ENCODE results near the gene ABHD12.

The ABHD12 gene

DNA sequence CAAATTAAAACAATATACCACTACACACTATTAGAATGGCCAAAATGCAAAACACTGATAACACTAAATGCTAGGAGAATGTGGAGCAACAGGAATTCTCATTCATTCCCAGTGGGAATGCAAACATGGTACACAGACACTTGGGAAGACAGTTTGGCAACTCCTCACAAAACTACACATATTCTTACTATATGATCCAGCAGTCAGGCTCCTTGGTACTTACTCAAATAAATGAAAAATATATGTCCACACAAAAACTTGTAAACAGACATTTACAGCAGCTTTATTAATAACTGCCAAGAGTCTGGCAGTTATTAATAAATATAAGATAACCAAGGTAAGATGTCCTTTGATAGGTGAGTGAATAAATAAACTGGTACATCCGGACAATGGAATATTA lies 44.9 kb downstream of the ABHD12 start:
- Histone ChIP-seq H3K27ac (ENCODE audit: low read depth, low read length) (no peak overlapping the region), H3K4me3 (ENCODE audit: insufficient read depth, low read length, poor library complexity, severe bottlenecking) (no peak overlapping the region), H3F3A (ENCODE audit: insufficient read depth) (no peaks in the 10 kb centered on the region), H3K9ac (ENCODE audit: low read length) (no peak overlapping the region), H3K27me3 (ENCODE audit: low read length) (no peaks in the 10 kb centered on the region), H3K36me3 (ENCODE audit: low read length) (no peaks in the 10 kb centered on the region), H3K9me2 (replicated peaks; ENCODE audit: insufficient read depth, low read length) (no peaks in the 10 kb centered on the region), H3K9me3 (ENCODE audit: insufficient read depth, low read length) (no peaks in the 10 kb centered on the region), H4K20me1 (ENCODE audit: low read depth, low read length) (no peaks in the 10 kb centered on the region), H3K79me2 (ENCODE audit: insufficient read depth, low read length) (no peaks in the 10 kb centered on the region; the same call in 1 of the 2 replicates), H3K4me2 (ENCODE audit: low read depth, low read length, poor library complexity, severe bottlenecking) (no peak overlapping the region), H2AFZ (ENCODE audit: low read depth, low read length, severe bottlenecking) (no peak overlapping the region)
- no peak for TF ChIP-seq EZH2phosphoT487 (conservative IDR thresholded peaks at IDR 0.05; ENCODE audit: low read length)
- TF ChIP-seq, protein P1, sequence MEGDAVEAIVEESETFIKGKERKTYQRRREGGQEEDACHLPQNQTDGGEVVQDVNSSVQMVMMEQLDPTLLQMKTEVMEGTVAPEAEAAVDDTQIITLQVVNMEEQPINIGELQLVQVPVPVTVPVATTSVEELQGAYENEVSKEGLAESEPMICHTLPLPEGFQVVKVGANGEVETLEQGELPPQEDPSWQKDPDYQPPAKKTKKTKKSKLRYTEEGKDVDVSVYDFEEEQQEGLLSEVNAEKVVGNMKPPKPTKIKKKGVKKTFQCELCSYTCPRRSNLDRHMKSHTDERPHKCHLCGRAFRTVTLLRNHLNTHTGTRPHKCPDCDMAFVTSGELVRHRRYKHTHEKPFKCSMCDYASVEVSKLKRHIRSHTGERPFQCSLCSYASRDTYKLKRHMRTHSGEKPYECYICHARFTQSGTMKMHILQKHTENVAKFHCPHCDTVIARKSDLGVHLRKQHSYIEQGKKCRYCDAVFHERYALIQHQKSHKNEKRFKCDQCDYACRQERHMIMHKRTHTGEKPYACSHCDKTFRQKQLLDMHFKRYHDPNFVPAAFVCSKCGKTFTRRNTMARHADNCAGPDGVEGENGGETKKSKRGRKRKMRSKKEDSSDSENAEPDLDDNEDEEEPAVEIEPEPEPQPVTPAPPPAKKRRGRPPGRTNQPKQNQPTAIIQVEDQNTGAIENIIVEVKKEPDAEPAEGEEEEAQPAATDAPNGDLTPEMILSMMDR (IDR thresholded peaks at IDR 0.05; ENCODE audit: insufficient read depth, low read length, poor library complexity, severe bottlenecking): no peak

- H3K79me2 ChIP-seq (ENCODE audit: insufficient read depth, low read length): no peaks in the 10 kb centered on the region; the same call in 1 of the 2 replicates
- H3K4me3 ChIP-seq (ENCODE audit: insufficient read depth, low read length, poor library complexity, severe bottlenecking): no peak overlapping the region
- H3K27ac ChIP-seq (ENCODE audit: low read depth, low read length): no peak overlapping the region
- H3K4me2 ChIP-seq (ENCODE audit: low read depth, low read length, poor library complexity, severe bottlenecking): no peak overlapping the region
- H3K9me2 ChIP-seq (replicated peaks; ENCODE audit: insufficient read depth, low read length): no peaks in the 10 kb centered on the region
- no peaks in the 10 kb centered on the region for H3K9me3 ChIP-seq (ENCODE audit: insufficient read depth, low read length)
- no peaks in the 10 kb centered on the region for H3F3A ChIP-seq (ENCODE audit: insufficient read depth)
- H2AFZ ChIP-seq (ENCODE audit: low read depth, low read length, severe bottlenecking): no peak overlapping the region
- no peaks in the 10 kb centered on the region for H3K27me3 ChIP-seq (ENCODE audit: low read length)
- TF ChIP-seq EZH2phosphoT487 (conservative IDR thresholded peaks at IDR 0.05; ENCODE audit: low read length): no peak
- TF ChIP-seq, protein P1 (IDR thresholded peaks at IDR 0.05; ENCODE audit: insufficient read depth, low read length, poor library complexity, severe bottlenecking): no peak
- no peak overlapping the region for H3K9ac ChIP-seq (ENCODE audit: low read length)
- no peaks in the 10 kb centered on the region for H3K36me3 ChIP-seq (ENCODE audit: low read length)
- H4K20me1 ChIP-seq (ENCODE audit: low read depth, low read length): no peaks in the 10 kb centered on the region
Measured at GRCh38 chr20:25344634-25345033, 46.0 kb downstream of the ABHD12 start.

DNA sequence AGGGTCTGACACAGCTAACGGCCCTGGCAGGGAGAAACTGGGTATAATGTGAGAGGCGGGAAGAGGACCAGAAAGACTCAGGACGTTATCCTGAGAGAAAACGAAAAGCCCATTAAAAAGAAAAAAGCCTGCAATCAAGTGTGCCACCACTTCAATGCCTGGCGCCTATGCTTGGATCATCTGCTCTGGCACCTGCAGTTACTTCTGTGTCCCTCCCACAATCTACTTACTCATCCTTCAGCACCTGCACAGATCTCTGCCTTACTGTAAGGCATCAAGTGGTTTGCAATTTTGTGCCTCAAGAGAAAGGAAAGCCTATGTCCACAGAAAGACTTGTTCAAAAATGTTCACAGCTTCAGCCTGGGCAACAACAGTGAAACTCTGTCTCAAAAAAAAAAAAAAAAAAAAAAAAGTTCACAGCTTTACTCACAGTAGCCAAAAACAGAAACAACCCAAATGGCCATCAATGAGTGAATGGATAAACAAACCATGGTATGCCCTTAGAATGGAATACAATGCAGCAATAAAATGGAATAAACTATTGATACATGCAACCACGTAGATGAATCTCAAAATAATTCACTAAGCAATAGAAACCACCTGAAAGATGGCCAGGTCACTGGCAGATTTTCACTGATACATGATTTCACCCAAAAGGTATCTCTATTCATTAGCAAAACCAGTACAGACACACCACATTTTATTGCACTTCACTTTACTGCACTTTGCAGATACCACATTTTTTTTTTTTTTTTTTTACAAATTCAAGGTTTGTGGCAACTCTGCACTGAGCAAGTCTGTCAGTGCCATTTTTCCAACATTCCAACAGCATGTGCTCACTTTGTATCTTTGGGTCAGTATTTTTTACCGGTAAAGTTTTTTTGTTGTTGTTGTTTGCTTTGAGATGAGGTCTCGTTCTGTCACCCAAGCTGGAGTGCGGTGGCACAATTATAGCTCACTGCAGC lies 48.6 kb downstream of the ABHD12 start:
- no peak overlapping the region for H3K4me2 ChIP-seq (ENCODE audit: low read depth, low read length, poor library complexity, severe bottlenecking)

More for the DNA sequence above, 48.6 kb downstream of the ABHD12 start:
- TF ChIP-seq, protein P1 (IDR thresholded peaks at IDR 0.05; ENCODE audit: insufficient read depth, low read length, poor library complexity, severe bottlenecking): no peak
- no peak for TF ChIP-seq EZH2phosphoT487 (conservative IDR thresholded peaks at IDR 0.05; ENCODE audit: low read length)
- no peaks in the 10 kb centered on the region for H4K20me1 ChIP-seq (ENCODE audit: low read depth, low read length)
- no peaks in the 10 kb centered on the region for H3K27me3 ChIP-seq (ENCODE audit: low read length)
- H3K9me2 ChIP-seq (replicated peaks; ENCODE audit: insufficient read depth, low read length): no peaks in the 10 kb centered on the region
- no peak overlapping the region for H2AFZ ChIP-seq (ENCODE audit: low read depth, low read length, severe bottlenecking)
- no peaks in the 10 kb centered on the region for H3F3A ChIP-seq (ENCODE audit: insufficient read depth)
- no peak overlapping the region for H3K4me3 ChIP-seq (ENCODE audit: insufficient read depth, low read length, poor library complexity, severe bottlenecking)
- H3K27ac ChIP-seq (ENCODE audit: low read depth, low read length): no peak overlapping the region
- H3K79me2 ChIP-seq (ENCODE audit: insufficient read depth, low read length): no peaks in the 10 kb centered on the region; the same call in 1 of the 2 replicates
- H3K9me3 ChIP-seq (ENCODE audit: insufficient read depth, low read length): no peaks in the 10 kb centered on the region
- H3K9ac ChIP-seq (ENCODE audit: low read length): no peak overlapping the region
- no peaks in the 10 kb centered on the region for H3K36me3 ChIP-seq (ENCODE audit: low read length)

Measured in SU-DHL-6 (cell line).